Epithelial cell of proximal tubule (primary cell): ENCODE results near the gene PFKP. TPM values are rescaled to one million over a fixed set of nuclear protein-coding genes. Genes with fewer than 3 reads are reported as not detected.

ENCODE experiments used
- DNase-seq: peaks from one replicate; pipeline ENCODE4 v3.0.0-alpha.2; 2011; ENCODE audit warnings: low read depth
- H3K4me3 ChIP-seq: 2 replicates; pipeline ENCODE4 v1.5.1; 2011; ENCODE audit warnings: low read depth, mild to moderate bottlenecking, low read length
- CTCF ChIP-seq: conservative IDR thresholded peaks from 2 replicates; pipeline ENCODE4 v1.5.1; 2012; ENCODE audit warnings: low read depth, mild to moderate bottlenecking, low read length
- total RNA-seq: library from RNA; depleted of rRNA; stranded (reverse); fragments of >200 nt; gene quantifications from 2 replicates; pipeline ENCODE4 v1.2.3, GENCODE V29; 2015

Gene PFKP
- total RNA-seq, 1 donor from 2014 or later = 402 TPM

- H3K4me3 ChIP-seq = no peak overlapping the region
- DNase-seq = no peak
- TF ChIP-seq CTCF = no peak
These were observed 31.0 kb upstream of the PFKP start for GRCh38 chr10:3036155-3037021.

DNA sequence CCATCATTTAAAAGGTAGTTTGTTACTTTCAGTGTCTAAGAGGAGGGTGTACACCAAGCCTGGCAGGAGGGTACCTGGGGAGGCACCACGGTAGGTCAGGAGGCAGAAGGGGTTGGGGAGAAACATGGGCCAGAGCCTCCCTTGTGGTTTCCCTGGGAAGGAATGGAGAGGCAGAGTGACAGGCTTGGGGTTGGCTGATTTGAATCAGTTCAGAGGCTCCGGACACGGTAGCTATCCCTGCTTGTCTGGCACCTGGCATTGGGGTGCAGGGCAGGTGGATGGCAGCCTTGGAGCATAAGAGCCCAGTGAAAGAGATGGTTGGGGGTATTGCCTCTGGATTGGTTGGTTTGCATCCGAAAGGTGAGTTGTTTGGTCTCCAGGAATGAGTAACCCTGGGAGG lies 30.2 kb upstream of the PFKP start:
- no peak for TF ChIP-seq CTCF
- no peak for DNase-seq
- no peak overlapping the region for H3K4me3 ChIP-seq

DNA sequence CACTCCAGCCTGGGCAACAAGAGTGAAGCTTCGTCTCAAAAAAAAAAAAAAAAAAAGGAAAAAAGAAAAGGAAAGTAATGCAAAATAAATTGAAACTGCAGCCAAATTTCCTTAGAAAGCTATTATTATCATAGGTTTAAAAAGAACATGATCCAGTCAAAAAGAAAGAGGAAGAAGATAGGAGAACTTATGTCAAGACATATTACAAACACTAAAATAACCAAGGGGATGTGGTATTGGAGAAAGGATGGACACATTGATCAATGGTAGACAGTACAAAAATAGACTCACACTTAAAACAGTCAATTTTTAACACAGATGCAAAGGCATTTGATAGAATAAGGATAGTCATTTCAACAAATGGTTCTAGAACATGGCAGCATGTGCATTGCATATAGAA lies 27.3 kb upstream of the PFKP start:
- no peak for TF ChIP-seq CTCF
- no peak for DNase-seq
- no peak overlapping the region for H3K4me3 ChIP-seq

GRCh38 chr10:3042589-3042988 lies 24.8 kb upstream of the PFKP start:
- TF ChIP-seq CTCF = no peak

DNA sequence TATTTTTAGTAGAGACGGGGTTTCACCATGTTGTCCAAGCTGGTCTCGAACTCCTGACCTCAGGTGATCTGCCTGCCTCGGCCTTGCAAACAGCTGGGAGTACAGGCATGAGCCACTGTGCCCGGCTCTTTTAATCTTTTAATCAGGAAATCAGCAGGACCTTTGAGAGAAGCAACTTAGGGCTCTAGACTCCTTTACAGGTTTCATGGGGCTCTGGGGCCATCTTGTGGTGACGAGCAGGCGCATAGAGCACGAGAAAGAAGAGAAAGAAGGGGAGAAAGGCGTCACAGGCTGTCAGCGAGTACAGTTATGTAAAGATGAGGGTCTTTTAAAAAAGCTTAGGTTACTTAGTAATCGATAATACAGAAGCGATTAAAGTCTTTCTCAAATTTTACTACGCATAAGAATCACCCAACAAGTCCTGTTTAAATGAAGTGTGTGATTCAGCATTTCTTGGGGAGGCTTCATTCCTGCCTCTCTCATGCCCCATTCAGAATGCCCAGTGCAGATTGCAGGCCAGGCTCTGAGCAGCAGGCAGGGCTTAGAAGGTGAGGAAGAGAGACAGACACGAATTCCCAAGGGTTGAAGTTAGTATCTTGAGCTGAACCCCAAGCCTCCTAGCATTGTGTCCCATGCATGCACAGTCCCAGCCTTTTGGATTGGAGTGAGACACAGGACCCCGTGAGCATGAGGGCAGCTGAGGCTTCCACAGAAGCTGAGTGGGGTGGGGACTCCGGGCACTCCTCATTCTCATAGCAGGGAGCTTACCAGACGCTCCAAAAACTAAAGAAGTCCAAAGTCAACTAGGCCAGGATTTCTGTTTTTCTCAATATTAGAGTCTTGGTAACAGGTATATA lies 23.6 kb upstream of the PFKP start:
- peak; percentile 97 for TF ChIP-seq CTCF
- no peak overlapping the region for H3K4me3 ChIP-seq
- peak; percentile 49 for DNase-seq

More at GRCh38 chr10:3042589-3042988, 24.8 kb upstream of the PFKP start:
- DNase-seq = no peak
- no peak overlapping the region for H3K4me3 ChIP-seq

GRCh38 chr10:3045471-3046209 lies 21.7 kb upstream of the PFKP start:
- DNase-seq = no peak
- peak overlapping the region; percentile 18 for H3K4me3 ChIP-seq
- peak; percentile 49 for TF ChIP-seq CTCF
